ENCODE data around the gene DCX. TPM values are rescaled to one million over a fixed set of nuclear protein-coding genes. Genes with fewer than 3 reads are reported as not detected.

The DCX gene
- polyA plus RNA-seq, 1 donor from 2014 or later, result not detected

- peaks cover 1% of the 10 kb centered on the region for H3K27me3 Mint-ChIP-seq
- H3K9me3 Mint-ChIP-seq, result no peaks in the 10 kb centered on the region
- H3K4me1 Mint-ChIP-seq, result no peaks in the 10 kb centered on the region
- H3K36me3 Mint-ChIP-seq, result no peaks in the 10 kb centered on the region
- H3K27ac Mint-ChIP-seq, result no peak overlapping the region
- no peak overlapping the region for H3K4me3 Mint-ChIP-seq
These were observed 24.4 kb downstream of the DCX start for GRCh38 chrX:111387470-111388070.

DNA sequence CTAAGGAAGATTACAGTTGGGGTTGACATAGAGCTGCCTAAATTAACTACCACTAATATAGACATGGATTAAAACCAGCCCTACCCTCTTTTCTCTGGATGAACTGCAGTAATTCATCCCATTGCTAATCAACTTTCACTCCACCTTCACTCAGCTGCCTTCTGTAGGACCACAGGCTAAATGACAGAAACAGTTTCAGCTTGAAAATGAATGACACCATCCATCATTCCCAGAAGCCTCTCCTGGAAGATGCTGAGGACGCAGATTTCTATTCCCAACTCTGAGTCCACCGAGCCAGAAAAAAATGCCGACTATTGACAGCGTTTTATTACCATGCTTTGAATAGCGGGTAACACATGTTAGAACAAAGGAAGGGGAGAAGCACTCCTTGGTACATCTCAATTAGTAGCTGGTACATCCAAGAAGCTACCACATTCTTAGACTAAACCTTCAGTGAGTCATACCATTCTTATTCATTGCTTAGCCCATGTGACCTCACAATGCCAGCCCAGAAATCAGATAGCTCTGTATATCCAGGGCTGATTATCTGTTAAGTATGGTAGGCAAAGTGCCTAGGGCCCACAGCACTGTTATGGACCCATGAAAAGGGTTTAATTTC is 25.3 kb downstream of the DCX start:
- Mint-ChIP-seq H3K36me3 (no peaks in the 10 kb centered on the region), H3K4me3 (no peak overlapping the region), H3K27me3 (no peaks in the 10 kb centered on the region), H3K4me1 (no peaks in the 10 kb centered on the region), H3K27ac (no peak overlapping the region), H3K9me3 (no peaks in the 10 kb centered on the region)

DNA sequence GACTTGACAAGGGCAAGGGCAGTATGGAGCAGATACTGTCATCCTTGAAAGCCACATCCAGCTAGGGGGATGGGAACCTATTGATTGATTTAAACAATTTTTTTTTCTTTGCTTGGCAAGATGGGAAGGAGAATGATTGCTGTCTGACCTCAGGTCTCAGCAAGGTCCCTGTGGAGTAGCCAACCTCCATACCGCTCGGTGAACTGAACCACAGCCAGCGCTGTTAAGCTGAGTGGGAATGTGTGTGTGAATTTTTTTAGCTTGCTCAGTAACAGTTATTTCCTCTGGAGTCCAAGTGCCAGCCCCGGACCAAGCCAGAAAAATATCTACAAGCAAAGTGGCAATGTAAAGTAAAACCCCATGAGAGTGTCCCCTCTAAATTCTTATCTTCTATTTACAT is 25.9 kb downstream of the DCX start:
- Mint-ChIP-seq H3K4me1 (no peaks in the 10 kb centered on the region), H3K36me3 (no peaks in the 10 kb centered on the region), H3K27me3 (no peaks in the 10 kb centered on the region), H3K27ac (no peak overlapping the region), H3K9me3 (peaks cover 0 to 3% (median 0%) of the 10 kb centered on the region in 3 donors), H3K4me3 (no peak overlapping the region)

DNA sequence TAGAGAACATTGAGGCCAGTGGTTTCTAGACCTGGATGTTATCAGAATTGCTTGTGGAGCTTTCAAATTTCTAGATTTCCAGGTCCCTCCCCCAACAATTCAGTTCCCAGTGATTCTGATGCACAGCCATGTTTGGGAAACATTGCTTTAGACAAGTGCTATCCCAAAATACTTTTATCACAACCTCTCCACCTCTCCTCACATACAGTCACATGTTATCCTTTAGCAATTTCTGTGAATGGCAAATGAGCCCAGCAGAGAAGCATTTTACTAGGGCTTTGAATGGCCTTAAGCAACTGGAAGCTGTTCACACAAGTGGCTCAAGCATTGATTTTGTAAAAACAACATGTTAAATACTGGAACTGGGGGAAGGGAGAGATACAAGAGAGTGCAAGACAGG is 29.7 kb downstream of the DCX start:
- Mint-ChIP-seq H3K9me3 (peaks cover 0 to 3% (median 2%) of the 10 kb centered on the region in 3 donors), H3K4me3 (no peak overlapping the region), H3K4me1 (no peaks in the 10 kb centered on the region), H3K27me3 (no peaks in the 10 kb centered on the region), H3K36me3 (no peaks in the 10 kb centered on the region), H3K27ac (no peak overlapping the region)

DNA sequence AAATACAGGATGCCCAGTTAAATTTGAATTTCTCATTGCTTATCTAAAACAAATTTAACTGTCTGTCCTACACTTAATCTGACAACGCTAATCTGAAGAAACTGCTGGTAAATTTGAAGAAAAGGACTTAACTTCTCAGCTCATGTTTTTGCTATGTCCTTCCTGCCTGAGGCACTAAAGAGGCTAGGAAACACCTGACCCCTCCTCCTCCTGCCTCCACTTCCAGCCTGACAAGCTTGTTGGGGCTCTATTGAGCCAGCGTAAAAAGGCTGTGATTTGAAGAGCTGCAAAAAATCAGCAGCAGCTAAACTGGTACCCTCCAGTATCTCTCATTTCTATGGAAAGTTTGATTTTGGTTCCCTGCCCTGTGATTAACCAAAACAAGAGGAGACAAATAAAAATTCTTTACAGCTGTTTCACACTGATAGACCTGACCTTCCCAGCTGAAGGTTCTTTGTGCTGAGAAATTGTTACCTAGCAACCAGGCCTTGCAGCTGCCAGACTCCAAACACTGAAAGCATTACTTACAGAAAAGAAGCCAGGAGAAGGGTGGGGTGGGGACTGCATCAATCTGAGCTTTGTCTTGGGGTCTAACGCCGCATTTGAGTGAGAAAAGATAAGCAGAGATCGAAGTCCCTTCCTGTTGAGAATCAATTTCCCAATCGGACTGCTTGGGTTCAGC is 35.0 kb downstream of the DCX start:
- H3K27ac Mint-ChIP-seq, result no peak overlapping the region
- H3K27me3 Mint-ChIP-seq, result no peaks in the 10 kb centered on the region
- H3K36me3 Mint-ChIP-seq, result no peaks in the 10 kb centered on the region
- H3K4me3 Mint-ChIP-seq, result no peak overlapping the region
- peaks cover 0 to 3% (median 2%) of the 10 kb centered on the region in 3 donors for H3K9me3 Mint-ChIP-seq
- H3K4me1 Mint-ChIP-seq, result no peaks in the 10 kb centered on the region

DNA sequence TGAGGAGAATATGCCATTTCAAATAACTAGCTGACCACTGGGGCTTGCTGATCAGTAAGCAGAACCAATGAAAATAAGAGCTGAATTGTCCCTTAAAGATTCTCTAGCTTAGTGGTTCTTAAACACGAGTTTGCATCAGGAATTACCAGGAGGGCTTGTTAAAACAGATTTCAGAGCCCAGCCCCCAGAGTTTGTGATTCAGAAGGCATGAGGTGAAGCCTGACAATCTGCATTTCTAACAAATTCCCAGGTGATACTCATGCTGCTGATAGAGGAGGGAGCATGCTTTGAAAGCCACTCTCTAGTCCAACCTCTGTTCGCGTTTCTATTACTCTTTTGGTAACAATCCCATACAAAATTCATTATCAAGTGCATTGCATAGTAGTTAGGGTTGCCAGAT is 35.5 kb downstream of the DCX start:
- Mint-ChIP-seq H3K9me3 (peaks cover 0 to 2% (median 1%) of the 10 kb centered on the region in 3 donors), H3K27ac (no peak overlapping the region), H3K4me1 (no peaks in the 10 kb centered on the region), H3K4me3 (no peak overlapping the region), H3K36me3 (no peaks in the 10 kb centered on the region), H3K27me3 (no peaks in the 10 kb centered on the region)

DNA sequence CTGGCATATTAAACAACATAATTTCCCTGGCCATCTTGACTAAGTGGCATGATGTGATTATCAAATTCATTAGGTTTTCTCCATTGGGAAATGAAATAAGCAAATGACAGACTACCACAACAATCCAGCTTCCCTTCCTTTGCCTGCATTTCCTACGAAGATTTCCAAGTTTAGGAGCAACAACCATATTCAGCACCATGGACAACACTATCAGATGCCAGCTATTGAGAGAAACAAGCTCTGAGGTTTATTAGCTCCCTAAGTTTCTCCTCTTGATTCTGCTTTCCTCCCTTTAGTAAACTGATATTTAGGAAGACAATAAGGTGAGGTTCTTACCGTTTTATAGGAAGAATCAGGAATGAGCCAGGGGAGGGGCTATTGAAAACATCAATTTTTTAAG is 36.2 kb downstream of the DCX start:
- H3K4me3 Mint-ChIP-seq, result no peak overlapping the region
- H3K36me3 Mint-ChIP-seq, result no peaks in the 10 kb centered on the region
- peaks cover 0 to 2% (median 0%) of the 10 kb centered on the region in 3 donors for H3K9me3 Mint-ChIP-seq
- H3K27me3 Mint-ChIP-seq, result no peaks in the 10 kb centered on the region
- no peaks in the 10 kb centered on the region for H3K4me1 Mint-ChIP-seq
- H3K27ac Mint-ChIP-seq, result no peak overlapping the region

GRCh38 chrX:111372086-111372485 is 39.9 kb downstream of the DCX start:
- Mint-ChIP-seq H3K4me1 (no peaks in the 10 kb centered on the region), H3K36me3 (no peaks in the 10 kb centered on the region), H3K4me3 (no peak overlapping the region), H3K27me3 (peaks cover 7% of the 10 kb centered on the region), H3K9me3 (no peaks in the 10 kb centered on the region), H3K27ac (no peak overlapping the region)

- H3K4me1 Mint-ChIP-seq, result no peaks in the 10 kb centered on the region
- peaks cover 7% of the 10 kb centered on the region for H3K27me3 Mint-ChIP-seq
- H3K4me3 Mint-ChIP-seq, result no peak overlapping the region
- no peaks in the 10 kb centered on the region for H3K9me3 Mint-ChIP-seq
- H3K36me3 Mint-ChIP-seq, result no peaks in the 10 kb centered on the region
- H3K27ac Mint-ChIP-seq, result no peak overlapping the region
These were observed 46.1 kb downstream of the DCX start for GRCh38 chrX:111365770-111366325.

DNA sequence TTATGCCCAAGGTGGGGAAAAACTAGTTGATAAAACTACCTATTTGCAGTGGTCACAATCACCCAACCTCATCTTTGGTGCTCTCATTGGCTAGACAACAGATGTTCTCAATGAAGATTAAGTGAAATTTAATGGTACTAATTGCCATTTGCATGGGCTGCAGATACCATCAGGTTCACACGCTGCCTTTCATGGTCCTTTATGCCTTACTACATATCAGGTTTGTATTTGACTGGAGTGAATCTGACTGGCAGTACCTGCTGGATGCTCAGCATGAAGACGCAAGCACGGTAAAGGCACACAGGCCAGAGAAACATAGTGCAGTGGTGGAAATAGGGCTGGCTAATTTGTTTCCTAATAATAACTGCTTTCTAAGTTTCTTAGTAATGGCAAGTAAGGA is 48.3 kb downstream of the DCX start:
- no peaks in the 10 kb centered on the region for H3K36me3 Mint-ChIP-seq
- H3K27me3 Mint-ChIP-seq, result peaks cover 3% of the 10 kb centered on the region
- H3K4me3 Mint-ChIP-seq, result no peak overlapping the region
- no peaks in the 10 kb centered on the region for H3K4me1 Mint-ChIP-seq
- no peak overlapping the region for H3K27ac Mint-ChIP-seq
- no peaks in the 10 kb centered on the region for H3K9me3 Mint-ChIP-seq

- no peak overlapping the region for H3K4me3 Mint-ChIP-seq
- no peaks in the 10 kb centered on the region for H3K4me1 Mint-ChIP-seq
- no peaks in the 10 kb centered on the region for H3K27me3 Mint-ChIP-seq
- no peaks in the 10 kb centered on the region for H3K9me3 Mint-ChIP-seq
- no peak overlapping the region for H3K27ac Mint-ChIP-seq
- no peaks in the 10 kb centered on the region for H3K36me3 Mint-ChIP-seq
These were observed 50.2 kb downstream of the DCX start for GRCh38 chrX:111361751-111362150.

GRCh38 chrX:111360839-111361238 is 51.2 kb downstream of the DCX start:
- no peaks in the 10 kb centered on the region for H3K4me1 Mint-ChIP-seq
- no peaks in the 10 kb centered on the region for H3K36me3 Mint-ChIP-seq
- H3K27ac Mint-ChIP-seq, result no peak overlapping the region
- no peak overlapping the region for H3K4me3 Mint-ChIP-seq
- peaks cover 0 to 1% (median 0%) of the 10 kb centered on the region in 3 donors for H3K9me3 Mint-ChIP-seq
- H3K27me3 Mint-ChIP-seq, result no peaks in the 10 kb centered on the region

DNA sequence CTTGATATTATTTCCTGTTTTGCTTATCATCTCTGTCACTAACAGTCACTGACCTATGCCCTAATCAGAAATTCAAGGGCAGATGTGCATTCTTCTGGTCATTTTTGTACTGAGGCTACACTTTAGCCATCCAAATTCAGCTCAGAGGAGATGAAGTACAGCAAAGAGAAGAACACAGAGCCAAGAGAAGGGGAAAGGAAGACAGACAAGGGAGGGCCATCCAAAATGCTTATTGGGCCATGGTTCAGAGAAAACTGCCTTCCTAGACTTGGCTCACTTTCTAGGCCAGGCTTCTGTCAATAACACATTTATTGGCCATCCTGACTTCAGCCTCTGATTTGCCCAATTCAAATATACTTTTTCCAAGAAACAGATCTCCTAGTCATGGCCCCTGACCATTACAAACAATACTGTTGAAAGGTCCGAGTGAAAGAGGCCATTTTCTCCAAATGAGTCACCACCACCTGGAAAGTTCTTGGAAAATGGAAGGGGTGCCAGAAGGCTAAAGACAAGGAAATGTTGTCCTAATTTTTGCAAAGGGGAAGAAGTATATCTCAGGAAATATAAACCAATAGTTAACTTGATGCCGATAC is 56.4 kb downstream of the DCX start:
- no peaks in the 10 kb centered on the region for H3K36me3 Mint-ChIP-seq
- no peak overlapping the region for H3K27ac Mint-ChIP-seq
- H3K9me3 Mint-ChIP-seq, result peaks cover 0 to 1% (median 0%) of the 10 kb centered on the region in 3 donors
- no peaks in the 10 kb centered on the region for H3K4me1 Mint-ChIP-seq
- H3K27me3 Mint-ChIP-seq, result no peaks in the 10 kb centered on the region
- no peak overlapping the region for H3K4me3 Mint-ChIP-seq

DNA sequence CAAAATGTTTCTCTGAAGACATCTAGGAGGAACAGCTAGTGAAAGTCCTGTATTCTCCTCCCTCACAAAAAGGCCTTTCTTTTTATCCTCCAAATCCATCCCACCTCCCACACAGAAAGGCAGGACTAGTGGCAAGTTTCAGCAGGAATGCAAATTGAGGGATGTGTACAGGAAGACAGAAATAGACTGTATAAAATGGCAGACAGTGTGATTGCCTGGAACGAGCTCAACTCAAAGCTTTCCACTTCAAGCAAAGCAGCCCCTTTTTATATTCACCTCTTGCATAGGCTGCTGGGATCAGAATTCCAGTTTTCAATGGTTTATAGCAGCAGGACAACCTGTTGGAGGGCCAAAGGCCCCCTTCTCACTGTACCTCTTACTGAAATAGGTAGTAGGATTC is 57.5 kb downstream of the DCX start:
- no peaks in the 10 kb centered on the region for H3K27me3 Mint-ChIP-seq
- peak overlapping the region in 1 of 4 donors; percentile 21 for H3K4me3 Mint-ChIP-seq
- peaks cover 0 to 1% (median 0%) of the 10 kb centered on the region in 3 donors for H3K9me3 Mint-ChIP-seq
- no peaks in the 10 kb centered on the region for H3K4me1 Mint-ChIP-seq
- no peak overlapping the region for H3K27ac Mint-ChIP-seq
- H3K36me3 Mint-ChIP-seq, result no peaks in the 10 kb centered on the region

DNA sequence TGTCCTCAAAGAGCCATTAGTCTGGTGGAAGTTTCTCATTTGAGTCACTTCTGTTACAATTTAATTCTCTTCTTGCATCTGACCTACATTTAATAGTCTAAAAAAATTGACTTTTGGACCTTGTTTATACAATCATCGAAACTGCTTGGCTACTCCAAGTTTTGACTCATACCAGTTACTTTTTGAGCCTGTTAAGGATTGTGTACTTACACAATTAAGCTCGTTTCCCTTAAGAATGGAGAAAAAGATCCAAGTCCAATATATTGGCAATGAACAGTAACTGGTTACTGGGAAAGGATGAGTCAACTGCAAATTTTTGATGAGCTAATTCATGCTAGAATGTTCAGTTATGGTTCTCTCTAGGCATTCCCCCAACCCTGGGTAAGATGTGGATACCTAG is 58.2 kb downstream of the DCX start:
- no peak overlapping the region for H3K4me3 Mint-ChIP-seq
- H3K27me3 Mint-ChIP-seq, result no peaks in the 10 kb centered on the region
- no peaks in the 10 kb centered on the region for H3K36me3 Mint-ChIP-seq
- no peak overlapping the region for H3K27ac Mint-ChIP-seq
- peaks cover 0 to 1% (median 0%) of the 10 kb centered on the region in 3 donors for H3K9me3 Mint-ChIP-seq
- no peaks in the 10 kb centered on the region for H3K4me1 Mint-ChIP-seq
